Measurements from ENCODE around the gene ELAVL2. TPM values are rescaled to one million over a fixed set of nuclear protein-coding genes. Genes with fewer than 3 reads are reported as not detected.

Gene ELAVL2
- total and polyA plus RNA-seq, 2 donors (not counting 3 experiments of a cell fraction or from before 2014, with no cell fraction given) = 0.06 to 0.20 TPM

DNA sequence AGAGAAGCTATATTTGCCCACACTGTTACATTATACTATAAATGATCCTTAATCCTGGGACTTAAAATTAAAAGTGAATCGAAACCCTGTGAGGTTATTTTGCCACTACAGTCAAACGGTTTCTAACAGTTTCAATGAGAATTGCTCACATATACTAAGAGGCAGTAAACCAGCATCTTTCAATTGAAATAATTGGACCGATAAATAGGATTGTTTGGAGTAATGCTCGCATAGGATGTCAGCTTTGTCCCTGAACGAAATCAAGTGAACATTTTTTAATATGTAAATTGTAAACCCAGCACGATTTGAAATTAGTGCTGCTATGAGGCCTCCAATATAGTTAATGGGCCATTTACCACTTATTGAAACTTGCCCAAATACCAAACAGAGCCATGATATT lies 60.5 kb downstream of the ELAVL2 start:
- no peaks in the 10 kb centered on the region for H3K27me3 ChIP-seq (ENCODE audit: control insufficient read depth in 2 of 2, insufficient read depth in 2 of 2, low read length in 2 of 2)
- no peaks in the 10 kb centered on the region for H3K9me1 ChIP-seq (replicated peaks; ENCODE audit: control insufficient read depth, extremely low read depth, insufficient read depth, low read length)
- H3K4me3 ChIP-seq (replicated peaks in 1 of 3; ENCODE audit: insufficient read depth in 1 of 3, low read depth in 1 of 3, low read length in 3 of 3) = no peak overlapping the region
- intact Hi-C loops (cut with micrococcal nuclease) (no loop called here), dilution Hi-C loops (cut with MboI; ENCODE audit: extremely low pct_ligation_motif_present, low sequenced_read_pairs) (no loop called here)
- no peaks in the 10 kb centered on the region for H3K79me2 ChIP-seq (ENCODE audit: control insufficient read depth, insufficient read depth, low read length)
- ChIA-PET CTCF (no interaction called here), POLR2A (no interaction called here)
- no peak overlapping the region for H3K27ac ChIP-seq (ENCODE audit: insufficient read depth, low read depth, low read length)
- FAIRE-seq (no peak), DNase-seq (ENCODE audit: low read depth, low spot score) (no peak)
- no peak overlapping the region for H3K4me2 ChIP-seq (ENCODE audit: insufficient read depth, low read length)
- H3K36me3 ChIP-seq (ENCODE audit: control insufficient read depth in 2 of 2, extremely low read depth in 1 of 2, insufficient read depth in 2 of 2, low read length in 2 of 2) = no peaks in the 10 kb centered on the region
- TF ChIP-seq POLR2A (IDR thresholded peaks at IDR 0.05; ENCODE audit: low read depth, low read length) = no peak
- no peak for TF ChIP-seq JUN (IDR thresholded peaks at IDR 0.05; ENCODE audit: borderline replicate concordance, insufficient read depth, insufficient read length, low read depth)
- no peak for TF ChIP-seq GATA2 (IDR thresholded peaks at IDR 0.05; ENCODE audit: insufficient read depth, insufficient read length, low read depth, low read length)
- no peak for TF ChIP-seq POLR2AphosphoS5 (IDR thresholded peaks at IDR 0.05; ENCODE audit: insufficient read depth, low read depth, low read length)
- H3K4me1 ChIP-seq (ENCODE audit: control insufficient read depth, extremely low read depth, insufficient read depth, low read length) = no peaks in the 10 kb centered on the region
- H3K9ac ChIP-seq (replicated peaks; ENCODE audit: extremely low read depth, insufficient read depth, low read length) = no peak overlapping the region
- no peaks in the 10 kb centered on the region for H3K9me3 ChIP-seq (replicated peaks; ENCODE audit: control insufficient read depth, insufficient read depth, low read length)
- BruUV-seq (replicated peaks) = no TSS peak
- H2AFZ ChIP-seq (ENCODE audit: low read depth, low read length) = no peak overlapping the region
- no peaks in the 10 kb centered on the region for H4K20me1 ChIP-seq (replicated peaks; ENCODE audit: control insufficient read depth, extremely low read depth, insufficient read depth, low read length)

DNA sequence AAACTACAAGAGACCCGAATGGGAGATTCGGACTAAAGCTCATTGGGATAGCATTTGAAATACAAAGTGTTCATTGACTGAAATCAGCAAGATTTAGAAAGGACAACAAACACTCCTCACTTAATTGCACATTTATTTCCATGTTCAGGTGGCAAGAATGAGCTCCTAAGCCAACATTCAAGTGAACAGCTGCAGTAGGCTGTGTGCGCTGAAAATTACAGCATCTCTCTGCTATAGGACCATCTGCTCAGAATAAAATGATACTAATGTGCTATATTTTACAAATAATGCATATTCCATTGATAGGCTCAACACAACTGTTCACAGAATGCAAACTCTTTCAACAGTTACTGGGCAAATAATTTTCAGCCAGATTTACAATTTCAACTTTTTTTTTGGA lies 61.8 kb downstream of the ELAVL2 start:
- Histone ChIP-seq H3K9me1 (replicated peaks; ENCODE audit: control insufficient read depth, extremely low read depth, insufficient read depth, low read length) (no peaks in the 10 kb centered on the region), H3K4me1 (ENCODE audit: control insufficient read depth, extremely low read depth, insufficient read depth, low read length) (no peaks in the 10 kb centered on the region), H3K9me3 (replicated peaks; ENCODE audit: control insufficient read depth, insufficient read depth, low read length) (no peaks in the 10 kb centered on the region), H2AFZ (ENCODE audit: low read depth, low read length) (no peak overlapping the region), H3K4me2 (ENCODE audit: insufficient read depth, low read length) (no peak overlapping the region), H3K36me3 (ENCODE audit: control insufficient read depth in 2 of 2, extremely low read depth in 1 of 2, insufficient read depth in 2 of 2, low read length in 2 of 2) (no peaks in the 10 kb centered on the region), H3K79me2 (ENCODE audit: control insufficient read depth, insufficient read depth, low read length) (no peaks in the 10 kb centered on the region), H4K20me1 (replicated peaks; ENCODE audit: control insufficient read depth, extremely low read depth, insufficient read depth, low read length) (no peaks in the 10 kb centered on the region), H3K27me3 (ENCODE audit: control insufficient read depth in 2 of 2, insufficient read depth in 2 of 2, low read length in 2 of 2) (no peaks in the 10 kb centered on the region), H3K9ac (replicated peaks; ENCODE audit: extremely low read depth, insufficient read depth, low read length) (no peak overlapping the region), H3K4me3 (replicated peaks in 1 of 3; ENCODE audit: insufficient read depth in 1 of 3, low read depth in 1 of 3, low read length in 3 of 3) (no peak overlapping the region), H3K27ac (ENCODE audit: insufficient read depth, low read depth, low read length) (no peak overlapping the region)
- ChIA-PET POLR2A (no interaction called here), CTCF (no interaction called here)
- TF ChIP-seq, protein P1, sequence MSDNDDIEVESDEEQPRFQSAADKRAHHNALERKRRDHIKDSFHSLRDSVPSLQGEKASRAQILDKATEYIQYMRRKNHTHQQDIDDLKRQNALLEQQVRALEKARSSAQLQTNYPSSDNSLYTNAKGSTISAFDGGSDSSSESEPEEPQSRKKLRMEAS (IDR thresholded peaks at IDR 0.05; ENCODE audit: insufficient read depth, insufficient read length) = no peak
- no peak for TF ChIP-seq POLR2A (IDR thresholded peaks at IDR 0.05; ENCODE audit: low read depth, low read length)
- no peak for TF ChIP-seq JUN (IDR thresholded peaks at IDR 0.05; ENCODE audit: borderline replicate concordance, insufficient read depth, insufficient read length, low read depth)
- no peak for TF ChIP-seq POLR2AphosphoS5 (IDR thresholded peaks at IDR 0.05; ENCODE audit: insufficient read depth, low read depth, low read length)
- no peak for TF ChIP-seq GATA2 (IDR thresholded peaks at IDR 0.05; ENCODE audit: insufficient read depth, insufficient read length, low read depth, low read length)
- TF ChIP-seq EZH2 (IDR thresholded peaks at IDR 0.05; ENCODE audit: borderline replicate concordance, low read depth, low read length, severe bottlenecking) = no peak
- TF ChIP-seq MYC (IDR thresholded peaks at IDR 0.05; ENCODE audit: low read depth, low read length) = no peak
- DNase-seq (ENCODE audit: low read depth, low spot score) (no peak), FAIRE-seq (no peak)
- dilution Hi-C loops (cut with MboI; ENCODE audit: extremely low pct_ligation_motif_present, low sequenced_read_pairs) = no loop called here
- intact Hi-C loops (cut with micrococcal nuclease) = no loop called here
- no TSS peak for BruUV-seq (replicated peaks)

Data from endothelial cell of umbilical vein (primary cell).